Ishikawa (cell line): ENCODE results near the gene KCNK1.
A peak's percentile ranks its signal among the peaks of the same experiment; 100 is the strongest.

Experiments
- CEBPB ChIP-seq: IDR thresholded peaks from 2 replicates; pipeline ENCODE4 v1.6.1; 2012
- CREB1 ChIP-seq: IDR thresholded peaks from 2 replicates; pipeline ENCODE4 v1.6.1; 2012; ENCODE audit warnings: low read depth
- EGR1 ChIP-seq: IDR thresholded peaks from 2 replicates; pipeline ENCODE4 v1.6.1; 2012
- EP300 ChIP-seq: IDR thresholded peaks from 2 replicates; pipeline ENCODE4 v1.6.1; 2012; ENCODE audit warnings: borderline replicate concordance
- FOXM1 ChIP-seq: IDR thresholded peaks from 2 replicates; pipeline ENCODE4 v1.6.1; 2012; ENCODE audit warnings: low read depth, borderline replicate concordance
- MAX ChIP-seq: IDR thresholded peaks from 2 replicates; pipeline ENCODE4 v1.6.1; 2012
- NFIC ChIP-seq: IDR thresholded peaks from 2 replicates; pipeline ENCODE4 v1.6.1; 2012
- RAD21 ChIP-seq: IDR thresholded peaks from 2 replicates; pipeline ENCODE4 v1.6.1; 2012; ENCODE audit warnings: low read depth
- REST ChIP-seq: IDR thresholded peaks from 2 replicates; pipeline ENCODE4 v1.6.1; 2012; ENCODE audit warnings: low read depth, mild to moderate bottlenecking
- TAF1 ChIP-seq: IDR thresholded peaks from 2 replicates; pipeline ENCODE4 v1.6.1; 2012; ENCODE audit warnings: low read depth, mild to moderate bottlenecking
- TCF12 ChIP-seq: IDR thresholded peaks from 2 replicates; pipeline ENCODE4 v1.6.1; 2012; ENCODE audit warnings: low read depth
- TEAD4 ChIP-seq: IDR thresholded peaks from 2 replicates; pipeline ENCODE4 v1.6.1; 2012
- USF1 ChIP-seq: IDR thresholded peaks from 2 replicates; pipeline ENCODE4 v1.6.1; 2012
- YY1 ChIP-seq: IDR thresholded peaks from 2 replicates; pipeline ENCODE4 v1.6.1; 2012; ENCODE audit warnings: low read depth
- ZBTB7A ChIP-seq: IDR thresholded peaks from 2 replicates; pipeline ENCODE4 v1.6.1; 2012; ENCODE audit warnings: low read depth

KCNK1 gene

GRCh38 chr1:233629305-233629935 is 15.5 kb downstream of the KCNK1 start:
- TF ChIP-seq ZBTB7A (no peak), RAD21 (no peak), REST (no peak), EP300 (no peak)

- no peak for TF ChIP-seq ZBTB7A
- no peak for TF ChIP-seq USF1
- TF ChIP-seq MAX: no peak
- no peak for TF ChIP-seq FOXM1
- TF ChIP-seq CREB1: no peak
- TF ChIP-seq TCF12: no peak
- no peak for TF ChIP-seq REST
- TF ChIP-seq YY1: no peak
- TF ChIP-seq RAD21: no peak
- no peak for TF ChIP-seq TEAD4
- TF ChIP-seq TAF1: no peak
- no peak for TF ChIP-seq EGR1
- TF ChIP-seq NFIC: no peak
- no peak for TF ChIP-seq EP300
- no peak for TF ChIP-seq CEBPB
These were observed 18.0 kb downstream of the KCNK1 start for GRCh38 chr1:233631810-233632405.

- TF ChIP-seq ZBTB7A (no peak), TEAD4 (no peak), USF1 (no peak), RAD21 (no peak), YY1 (no peak), CEBPB (no peak)
These were observed 18.5 kb downstream of the KCNK1 start for GRCh38 chr1:233632436-233632835.

GRCh38 chr1:233635765-233636502 is 22.0 kb downstream of the KCNK1 start:
- TF ChIP-seq NFIC: no peak
- TF ChIP-seq MAX: peak; percentile 48

GRCh38 chr1:233636503-233636877 is 22.6 kb downstream of the KCNK1 start:
- TF ChIP-seq CEBPB: no peak
- TF ChIP-seq USF1: no peak
- no peak for TF ChIP-seq MAX
- no peak for TF ChIP-seq EGR1
- no peak for TF ChIP-seq ZBTB7A
- no peak for TF ChIP-seq TAF1

- TF ChIP-seq RAD21 (no peak), USF1 (no peak), REST (no peak), EGR1 (no peak), TAF1 (no peak)
These were observed 24.6 kb downstream of the KCNK1 start for GRCh38 chr1:233638513-233638912.
